Suppressor macrophage (primary cell): ENCODE data around the gene MALT1.
"Not testable (repeated sequence)": the region's sequence is repeated elsewhere in the genome, so short reads cannot be mapped to it uniquely, and the experiment has no call there.

Source experiments
- DNase-seq, 4 experiments: peaks; one replicate each; pipeline ENCODE4 v3.0.0-alpha.2; 2020 to 2022
- total RNA-seq, 17 experiments: gene quantifications; one replicate each; lab custom pipeline; 2026; ENCODE audit warnings: mixed read lengths in 6 of 17, inconsistent platforms in 3 of 17; lab: John Stamatoyannopoulos, UW

MALT1 gene, protein sequence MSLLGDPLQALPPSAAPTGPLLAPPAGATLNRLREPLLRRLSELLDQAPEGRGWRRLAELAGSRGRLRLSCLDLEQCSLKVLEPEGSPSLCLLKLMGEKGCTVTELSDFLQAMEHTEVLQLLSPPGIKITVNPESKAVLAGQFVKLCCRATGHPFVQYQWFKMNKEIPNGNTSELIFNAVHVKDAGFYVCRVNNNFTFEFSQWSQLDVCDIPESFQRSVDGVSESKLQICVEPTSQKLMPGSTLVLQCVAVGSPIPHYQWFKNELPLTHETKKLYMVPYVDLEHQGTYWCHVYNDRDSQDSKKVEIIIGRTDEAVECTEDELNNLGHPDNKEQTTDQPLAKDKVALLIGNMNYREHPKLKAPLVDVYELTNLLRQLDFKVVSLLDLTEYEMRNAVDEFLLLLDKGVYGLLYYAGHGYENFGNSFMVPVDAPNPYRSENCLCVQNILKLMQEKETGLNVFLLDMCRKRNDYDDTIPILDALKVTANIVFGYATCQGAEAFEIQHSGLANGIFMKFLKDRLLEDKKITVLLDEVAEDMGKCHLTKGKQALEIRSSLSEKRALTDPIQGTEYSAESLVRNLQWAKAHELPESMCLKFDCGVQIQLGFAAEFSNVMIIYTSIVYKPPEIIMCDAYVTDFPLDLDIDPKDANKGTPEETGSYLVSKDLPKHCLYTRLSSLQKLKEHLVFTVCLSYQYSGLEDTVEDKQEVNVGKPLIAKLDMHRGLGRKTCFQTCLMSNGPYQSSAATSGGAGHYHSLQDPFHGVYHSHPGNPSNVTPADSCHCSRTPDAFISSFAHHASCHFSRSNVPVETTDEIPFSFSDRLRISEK
- 24.7 to 121 (median 79.4) reads per million in 17 experiments for total RNA-seq

DNA sequence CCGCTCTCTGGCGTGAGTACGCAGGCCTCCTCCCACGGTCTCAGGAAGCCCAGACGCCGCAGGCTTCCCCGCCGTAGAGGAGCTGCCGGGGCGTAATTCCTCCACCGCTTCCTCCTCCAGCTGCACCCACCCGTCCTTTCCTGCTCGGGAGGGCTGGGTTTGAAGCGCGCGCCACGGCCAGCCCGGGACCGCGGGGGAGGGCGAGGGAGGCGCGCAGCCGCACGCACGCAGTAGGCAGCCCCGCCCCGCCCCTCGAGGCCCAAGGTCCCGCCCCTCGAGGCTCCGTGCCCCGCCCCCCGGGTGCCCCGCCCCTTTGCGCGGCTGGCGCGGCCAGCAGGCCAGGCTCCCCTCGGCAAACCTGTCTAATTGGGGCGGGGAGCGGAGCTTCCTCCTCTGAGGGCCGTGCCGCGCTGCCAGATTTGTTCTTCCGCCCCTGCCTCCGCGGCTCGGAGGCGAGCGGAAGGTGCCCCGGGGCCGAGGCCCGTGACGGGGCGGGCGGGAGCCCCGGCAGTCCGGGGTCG is at the start of gene MALT1:
TSS of gene MALT1 (plus strand) at position 355 of the 521 bp plus-strand sequence. CDS start 179 bp downstream, outside the sequence.
- peak; percentile 96 to 99 (median 98) for DNase-seq

DNA sequence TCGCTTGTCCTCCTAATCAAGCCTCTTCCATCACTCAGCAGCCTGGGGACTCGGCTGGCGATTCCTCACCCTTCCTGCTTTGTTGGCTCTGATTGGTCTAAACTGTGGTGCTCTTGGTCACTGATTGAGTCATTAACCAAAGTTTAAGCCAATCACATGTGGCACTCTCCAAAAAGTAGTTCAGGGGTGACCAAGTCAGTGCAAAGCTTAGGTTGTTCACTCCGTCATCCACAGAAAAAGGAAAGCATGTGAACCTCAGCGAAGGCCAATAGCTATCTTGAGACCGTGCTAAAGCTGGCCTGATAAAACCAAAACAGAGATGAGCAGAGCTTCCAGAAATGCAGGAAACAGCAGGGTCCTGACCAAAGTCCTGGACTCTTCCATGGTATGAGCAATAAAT is 47.3 kb upstream of the MALT1 start:
- DNase-seq = no peak

DNA sequence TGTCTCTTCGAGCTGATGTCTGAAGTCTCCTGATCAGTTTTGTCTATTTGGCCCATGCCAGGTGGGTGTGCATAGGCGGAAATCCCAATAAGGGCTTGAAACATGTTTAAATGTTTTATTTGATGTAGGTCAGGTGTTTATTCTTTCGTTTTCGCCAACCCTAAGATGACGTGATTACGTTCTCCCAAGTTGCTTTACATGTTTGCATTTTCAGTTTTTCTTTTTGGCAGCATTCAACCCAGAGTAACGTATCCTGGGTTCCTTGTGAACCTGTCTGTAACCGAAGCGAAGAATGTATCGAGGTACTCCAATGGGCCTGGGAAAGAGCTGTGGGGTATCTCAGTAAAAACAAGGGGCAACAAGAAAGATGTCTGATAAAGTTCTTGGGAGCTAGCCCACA is 45.4 kb upstream of the MALT1 start:
- no peak for DNase-seq

DNA sequence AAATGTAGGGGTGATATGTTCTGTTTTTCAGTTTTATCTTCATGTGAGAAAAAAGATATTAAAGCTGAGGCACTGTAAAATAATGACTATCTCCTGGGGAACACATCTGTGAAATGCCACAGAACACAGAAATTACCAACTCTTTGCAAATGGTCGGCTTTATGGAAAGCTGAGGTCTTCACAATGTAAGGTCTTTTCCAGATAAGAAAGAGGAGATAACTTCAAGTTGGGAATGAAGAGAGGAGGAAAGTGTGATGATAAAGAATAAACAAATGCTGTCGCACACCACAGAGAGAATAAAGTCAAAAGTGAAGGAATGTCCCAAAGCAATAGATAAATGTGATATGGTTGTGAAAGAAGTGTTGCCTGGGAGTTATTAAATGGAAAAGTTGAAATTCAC is 41.2 kb upstream of the MALT1 start:
- DNase-seq = no peak

DNA sequence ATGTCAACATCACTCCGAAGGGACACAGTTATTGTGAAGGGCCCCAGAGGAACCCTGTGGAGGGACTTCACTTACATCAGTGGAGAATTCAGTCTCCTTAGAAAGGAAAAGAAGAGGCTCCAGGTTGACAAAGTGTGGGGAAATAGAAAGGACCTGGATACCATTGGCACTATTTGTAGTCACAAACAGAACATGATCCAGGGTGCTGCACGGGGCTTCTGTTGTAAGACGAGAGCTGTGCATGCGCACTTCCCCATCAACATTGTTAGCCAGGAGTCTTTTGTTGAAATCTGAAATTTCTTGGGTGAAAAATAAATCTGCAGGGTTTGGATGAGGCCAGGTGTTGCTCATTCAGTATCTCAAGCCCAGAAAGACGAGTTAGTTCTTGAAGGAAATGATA is 40.0 kb upstream of the MALT1 start:
- DNase-seq = no peak

DNA sequence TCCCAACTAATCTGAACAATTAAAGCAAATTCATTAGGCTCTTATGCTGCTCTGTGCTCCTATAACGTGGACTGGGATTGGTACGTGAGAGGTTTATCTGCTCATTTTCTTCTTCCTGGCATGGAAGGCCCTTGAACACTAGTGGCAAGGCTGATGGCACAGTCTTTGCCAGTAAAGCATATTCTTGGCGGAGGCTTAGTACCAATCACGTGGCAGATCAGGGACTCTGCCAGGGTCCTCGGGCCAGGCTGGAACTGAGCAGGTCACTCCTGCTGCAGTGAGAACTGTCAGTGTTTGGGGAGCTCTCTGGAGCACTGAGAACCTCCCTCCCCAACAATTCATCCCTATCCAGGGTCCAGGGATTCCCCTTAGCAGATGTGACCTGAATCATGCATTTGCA is 38.7 kb upstream of the MALT1 start:
- no peak for DNase-seq

DNA sequence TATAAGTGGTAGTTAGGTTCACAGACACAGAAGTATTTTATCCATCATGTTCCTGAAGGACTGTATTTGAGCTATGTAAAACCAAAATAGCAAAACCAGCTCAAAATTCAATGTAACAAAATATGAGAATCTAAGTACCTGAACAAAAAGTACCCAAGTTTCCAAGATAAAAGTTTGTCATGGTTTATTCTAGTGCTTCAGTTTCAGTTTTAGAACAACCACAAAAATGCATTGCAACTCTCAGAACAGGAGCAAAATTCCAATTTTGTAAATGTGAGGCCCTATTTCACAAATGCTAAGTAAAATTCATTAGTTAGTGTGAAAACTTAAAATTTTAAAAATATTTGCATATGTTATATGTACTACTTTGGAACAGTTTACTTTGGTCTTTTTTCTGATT is 37.4 kb upstream of the MALT1 start:
- DNase-seq = no peak

DNA sequence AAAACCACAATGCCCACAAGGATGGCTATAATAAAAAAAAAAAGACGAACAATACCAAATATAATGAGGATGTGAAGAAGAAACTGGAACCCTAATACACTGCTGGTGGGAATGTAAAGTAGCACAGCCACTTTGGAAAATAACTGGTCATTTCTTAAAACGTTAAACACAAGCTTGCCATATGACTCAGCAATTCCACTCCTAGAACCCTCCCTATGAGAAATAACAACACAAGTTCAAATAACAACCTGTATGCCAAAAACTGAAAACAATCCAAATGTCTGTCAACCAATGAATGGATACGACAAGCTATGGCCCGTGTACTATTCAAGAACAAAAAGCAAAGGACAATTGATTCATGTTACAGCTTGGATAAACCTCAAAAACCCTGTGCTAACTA is 35.4 kb upstream of the MALT1 start:
- DNase-seq = no peak

DNA sequence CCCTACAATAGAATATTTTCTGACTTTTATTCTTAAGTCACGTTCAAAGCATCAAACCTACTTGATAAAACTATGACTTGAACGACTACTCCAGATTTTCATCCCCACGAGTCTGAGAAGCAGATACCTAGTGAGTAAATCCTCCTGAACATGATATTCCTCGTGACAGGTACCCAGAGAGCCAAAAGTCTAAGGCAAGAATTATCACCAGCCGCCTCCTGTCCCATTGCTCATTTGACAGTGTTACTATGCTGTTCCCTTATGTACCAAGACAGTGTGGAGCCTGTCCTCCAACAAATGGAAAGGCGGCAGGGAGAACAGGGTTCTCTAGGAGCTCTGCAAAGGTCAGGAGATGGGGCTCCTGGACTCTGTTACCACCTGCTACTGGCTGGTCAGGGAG is 34.1 kb upstream of the MALT1 start:
- no peak for DNase-seq

DNA sequence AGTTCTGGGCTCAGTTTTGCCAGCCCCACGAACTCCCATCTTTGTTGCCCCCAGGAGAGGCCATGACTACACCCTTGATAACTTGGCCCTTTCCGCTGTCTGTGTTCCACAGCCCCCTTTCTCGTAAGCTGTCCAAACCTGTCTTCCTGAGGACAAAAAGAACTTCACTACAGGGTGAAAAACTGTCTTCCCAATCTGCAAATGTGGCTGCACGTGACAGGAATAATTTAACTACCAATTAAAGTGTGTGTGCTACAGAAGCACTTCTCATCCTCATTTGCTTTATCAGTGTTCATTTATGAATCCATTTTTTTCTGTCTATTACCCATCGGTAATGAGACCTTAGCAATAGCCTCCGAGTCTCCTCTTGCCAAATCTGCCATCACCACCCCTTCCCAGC is 33.3 kb upstream of the MALT1 start:
- DNase-seq = no peak

DNA sequence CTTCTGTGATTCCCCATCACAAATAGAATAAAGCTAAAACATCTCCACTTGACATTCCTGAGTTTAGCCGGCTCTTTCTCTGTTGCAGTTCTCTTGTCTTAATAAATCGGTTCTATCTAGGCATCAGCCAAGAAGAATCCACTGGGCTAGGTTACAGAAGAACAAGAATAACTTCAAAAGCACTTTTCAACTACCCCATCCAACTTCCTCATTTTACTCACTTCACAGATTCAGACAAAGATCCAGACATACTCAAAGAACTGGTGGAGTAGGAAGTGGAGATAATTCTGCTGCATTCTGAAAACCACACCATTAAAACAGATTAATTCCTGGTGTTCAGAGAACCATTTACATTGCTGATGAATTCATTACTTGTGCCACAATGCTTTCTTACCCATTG is 32.8 kb upstream of the MALT1 start:
- DNase-seq = peak; percentile 38 to 78 (median 65)

DNA sequence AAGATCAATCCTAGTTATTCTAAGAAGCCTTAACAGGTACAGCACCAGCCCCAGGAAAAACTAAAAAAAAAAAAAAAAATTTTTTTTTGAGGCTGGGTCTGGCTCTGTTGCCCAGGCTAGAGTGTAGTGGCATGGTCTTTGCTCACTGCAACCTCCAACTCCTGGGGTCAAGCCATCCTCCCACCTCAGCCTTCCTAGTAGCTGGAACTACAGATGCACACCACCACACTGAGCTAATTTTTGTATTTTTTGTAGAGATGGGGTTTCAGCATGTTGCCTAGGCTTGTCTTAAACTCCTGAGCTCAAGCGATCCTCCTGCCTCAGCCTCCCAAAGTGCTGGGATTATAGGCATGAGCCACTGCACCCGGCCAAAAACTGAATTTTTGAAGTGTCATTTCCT is 32.0 kb upstream of the MALT1 start:
- DNase-seq = no peak

DNA sequence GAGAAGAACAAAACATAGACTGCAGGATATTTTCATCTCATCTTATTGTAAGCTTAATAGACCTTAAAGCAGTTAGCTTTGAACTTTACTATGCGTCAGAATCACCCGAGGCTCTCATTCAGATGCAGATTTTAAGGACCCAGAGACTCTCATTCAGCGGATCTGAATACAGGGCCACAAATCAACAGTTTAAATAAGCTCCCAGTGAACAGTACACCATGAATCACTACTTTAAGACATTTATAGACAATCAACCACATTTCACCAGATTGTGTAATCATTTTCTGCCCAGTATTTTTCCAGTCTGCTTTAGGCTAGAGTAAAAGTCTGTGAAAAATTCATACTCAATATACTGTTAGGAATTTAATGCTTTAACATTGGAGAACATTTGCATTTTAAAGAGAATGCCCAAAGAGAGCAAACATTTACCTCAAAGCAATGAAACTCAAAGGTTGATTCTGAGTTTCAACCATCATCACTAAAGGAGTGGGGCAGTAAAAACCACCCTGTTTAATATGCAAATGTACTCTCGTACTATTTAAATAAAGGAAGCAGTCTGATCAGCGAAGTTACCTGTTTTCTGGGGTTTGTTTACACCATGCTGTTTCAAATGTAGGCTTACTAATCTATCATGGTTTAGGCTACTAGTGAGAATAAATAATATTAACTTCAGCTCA is 31.4 kb upstream of the MALT1 start:
- peak in 2 of 4 experiments; percentile 40 to 63 for DNase-seq

DNA sequence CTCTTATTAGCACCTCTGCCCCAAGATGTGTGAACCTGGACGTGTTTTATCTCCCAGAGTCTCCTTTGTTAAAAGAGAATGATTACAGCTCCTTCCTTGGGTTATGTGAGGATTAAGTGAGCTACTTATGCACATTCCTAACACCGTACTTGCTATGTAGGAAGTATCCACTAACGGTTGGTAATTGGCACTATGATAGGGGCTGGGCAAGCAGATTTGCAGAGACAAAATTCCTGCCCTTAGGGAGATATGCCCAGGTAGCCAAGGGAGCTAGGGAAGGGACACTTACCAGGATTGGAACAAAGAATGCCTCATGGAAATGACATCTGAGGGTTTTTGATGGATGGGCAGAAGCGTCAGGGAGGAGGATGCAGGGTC is 30.8 kb upstream of the MALT1 start:
- DNase-seq = no peak

DNA sequence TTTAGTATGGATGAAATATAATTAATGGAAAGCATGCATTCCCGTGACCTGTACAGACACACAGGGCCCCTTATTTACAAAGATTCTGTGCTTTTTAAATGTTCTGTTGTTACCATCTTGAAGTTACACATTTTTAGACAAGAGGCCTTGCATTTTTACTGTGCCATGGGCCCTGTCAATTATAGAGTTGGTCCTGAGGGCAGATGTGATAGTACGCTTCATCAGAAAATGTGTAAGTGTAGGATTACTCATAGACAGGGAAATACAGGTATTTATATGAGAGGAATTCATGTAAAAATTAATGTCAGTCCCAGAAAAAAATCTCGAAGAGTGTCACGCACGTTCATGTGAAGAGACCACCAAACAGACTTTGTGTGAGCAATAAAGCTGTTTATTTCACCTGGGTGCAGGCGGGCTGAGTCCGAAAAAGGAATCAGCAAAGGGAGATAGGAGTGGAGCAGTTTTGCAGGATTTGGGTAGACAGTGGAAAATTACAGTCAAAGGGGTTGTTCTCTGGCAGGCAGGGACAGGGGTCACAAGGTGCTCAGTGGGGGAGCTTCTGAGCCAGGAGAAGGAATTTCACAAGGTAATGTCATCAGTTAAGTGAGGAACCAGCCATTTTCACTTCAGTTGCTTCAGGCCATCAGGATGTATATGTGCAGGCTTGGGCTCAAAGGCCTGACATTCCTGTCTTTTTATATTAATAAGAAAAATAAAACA is 30.2 kb upstream of the MALT1 start:
- DNase-seq = no peak

DNA sequence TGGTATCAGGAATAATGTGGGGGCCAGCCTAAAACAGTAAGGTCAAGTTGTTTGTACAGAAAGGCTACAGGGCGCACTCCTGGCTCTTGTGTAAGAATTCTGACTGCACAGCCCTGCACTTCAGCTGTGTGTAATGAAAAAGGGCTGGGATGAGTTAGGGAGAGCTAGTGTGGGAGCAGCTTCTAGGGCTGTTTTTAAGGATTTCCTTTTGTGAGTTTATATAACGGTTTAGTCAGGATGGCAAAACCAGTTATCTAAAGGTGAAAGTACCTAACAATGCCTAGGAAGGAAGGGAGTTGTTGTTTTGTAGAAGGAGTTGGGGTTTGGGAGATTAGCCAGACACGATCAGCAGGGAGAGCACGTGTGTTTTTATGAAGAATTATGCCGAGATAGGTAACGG is 27.7 kb upstream of the MALT1 start:
- DNase-seq = not testable (repeated sequence)

DNA sequence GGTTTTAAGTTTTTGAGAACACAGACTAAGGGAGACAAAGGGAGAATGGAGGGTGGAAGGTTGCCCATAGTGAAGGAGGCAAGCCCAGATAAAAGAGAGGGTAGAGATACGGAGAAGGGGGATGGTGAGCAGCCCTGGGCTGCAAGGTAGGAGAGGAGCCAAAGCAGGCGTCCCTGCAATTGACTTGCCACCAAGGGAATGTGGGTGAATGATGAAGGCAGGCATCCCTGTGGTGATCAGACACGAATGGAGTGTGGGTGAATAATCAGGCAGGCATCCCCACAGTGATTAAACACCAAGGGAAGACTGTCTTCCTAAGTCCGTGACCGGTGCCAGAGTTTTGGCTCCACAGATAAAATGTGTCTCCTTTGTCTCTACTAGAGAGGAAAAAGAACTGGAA is 25.9 kb upstream of the MALT1 start:
- DNase-seq = no peak

DNA sequence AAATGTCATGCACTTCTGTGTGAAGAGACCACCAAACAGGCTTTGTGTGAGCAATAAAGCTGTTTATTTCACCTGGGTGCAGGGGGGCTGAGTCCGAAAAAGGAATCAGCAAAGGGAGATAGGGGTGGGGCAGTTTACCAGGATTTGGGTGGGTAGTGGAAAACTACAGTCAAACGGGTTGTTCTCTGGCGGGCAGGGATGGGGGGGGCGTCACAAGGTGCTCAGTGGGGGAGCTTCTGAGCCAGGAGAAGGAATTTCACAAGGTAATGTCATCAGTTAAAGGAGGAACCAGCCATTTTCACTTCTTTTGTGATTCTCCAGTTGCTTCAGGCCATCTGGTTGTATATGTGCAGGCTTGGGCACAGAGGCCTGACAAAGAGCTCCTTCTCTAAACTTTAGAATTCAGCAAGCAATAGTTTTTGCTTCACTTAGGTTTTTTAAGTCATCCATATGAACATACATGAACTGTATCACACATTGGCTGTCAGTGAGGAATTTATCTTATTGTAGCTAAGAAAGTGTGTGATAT is 24.9 kb upstream of the MALT1 start:
- no peak for DNase-seq

DNA sequence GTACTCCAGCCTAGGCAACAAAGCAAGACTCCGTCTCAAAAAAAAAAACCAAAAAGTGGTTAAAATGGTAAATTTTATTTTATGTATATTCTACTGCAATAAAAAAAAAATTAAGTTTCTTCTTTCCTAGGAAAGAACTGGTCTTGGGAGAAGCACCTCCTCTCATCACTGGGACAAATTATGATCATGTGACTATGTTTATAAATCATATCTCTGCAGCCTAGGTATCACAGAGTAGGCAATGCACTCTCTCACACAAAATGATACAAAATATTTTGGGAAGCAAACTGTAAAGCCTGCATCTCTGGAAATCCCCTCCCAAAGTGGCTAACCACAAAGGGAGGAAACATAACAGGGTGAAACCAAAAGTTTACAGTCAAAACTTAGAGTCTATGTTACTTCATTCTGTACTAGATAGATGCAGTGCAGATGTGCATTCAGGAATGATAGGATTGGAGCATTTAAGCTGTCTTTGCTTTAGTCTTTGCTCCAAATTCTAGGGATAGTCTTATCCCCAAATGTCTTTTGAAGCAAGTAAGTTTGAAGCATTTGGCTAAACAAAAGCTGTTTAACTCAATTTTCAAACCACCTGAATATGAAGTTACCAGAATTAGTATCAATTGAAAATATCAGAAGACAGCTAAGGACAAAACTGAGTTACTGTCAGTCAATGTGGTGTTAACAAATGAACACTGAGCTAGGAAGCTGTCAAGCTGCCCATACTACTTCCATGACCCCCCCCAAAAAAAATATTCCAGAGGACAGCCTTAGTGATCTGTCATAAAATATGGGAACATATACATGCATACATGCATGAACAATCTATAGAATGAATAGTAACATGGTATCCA is 21.1 kb upstream of the MALT1 start:
- peak; percentile 36 to 75 (median 64) for DNase-seq

DNA sequence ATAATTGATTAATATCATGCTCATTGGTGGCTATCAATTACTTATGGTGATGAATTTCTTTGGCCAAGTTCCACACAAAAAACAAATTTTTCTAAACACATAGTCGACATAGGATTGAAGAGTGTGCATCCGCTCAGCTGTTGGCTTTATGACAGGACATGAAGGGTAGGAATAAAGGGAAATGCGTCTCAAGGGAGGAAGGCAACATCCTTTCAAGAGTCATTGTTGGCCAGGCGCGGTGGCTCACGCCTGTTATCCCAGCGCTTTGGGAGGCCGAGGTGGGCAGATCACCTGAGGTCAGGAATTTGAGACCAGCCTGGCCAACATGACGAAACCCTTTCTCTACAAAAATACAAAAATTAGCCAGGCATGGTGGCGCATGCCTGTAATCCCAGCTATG is 20.4 kb upstream of the MALT1 start:
- DNase-seq = not testable (repeated sequence)

DNA sequence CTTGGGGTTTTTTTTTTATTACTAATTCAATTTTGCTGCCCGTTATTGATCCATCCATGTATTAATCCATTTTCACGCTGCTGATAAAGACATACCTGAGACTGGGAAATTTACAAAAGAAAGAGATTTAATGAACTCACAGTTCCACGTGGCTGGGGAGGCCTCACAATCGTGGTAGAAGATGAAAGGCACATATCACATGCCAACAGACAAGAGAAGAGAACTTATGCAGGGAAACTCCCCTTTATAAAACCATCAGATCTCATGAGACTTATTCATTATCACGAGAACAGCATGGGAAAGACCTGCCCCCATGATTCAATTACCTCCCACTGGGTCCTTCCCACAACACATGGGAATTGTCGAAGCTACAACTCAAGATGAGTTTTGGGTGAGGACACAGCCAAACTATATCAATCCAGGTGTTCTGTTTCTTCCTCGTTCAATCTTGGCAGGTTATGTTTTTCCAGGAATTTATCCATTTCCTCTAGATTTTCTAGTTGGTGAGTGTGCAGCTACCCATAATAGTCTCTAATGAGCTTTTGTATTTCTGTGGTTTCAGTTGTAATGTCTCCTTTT is 18.0 kb upstream of the MALT1 start:
- DNase-seq = not testable (repeated sequence)
